Smooth muscle cell (in vitro differentiated cells): ENCODE results near the gene NFX1. TPM values are rescaled to one million over a fixed set of nuclear protein-coding genes. Genes with fewer than 3 reads are reported as not detected.
A peak's percentile ranks its signal among the peaks of the same experiment; 100 is the strongest.

Experiments
- DNase-seq: peaks from one replicate; lab custom pipeline; 2025; ENCODE audit not compliant: unreplicated experiment; lab: John Stamatoyannopoulos, UW
- H2AFZ ChIP-seq: fragments of 200-600 bp; sonication (generic); 2 replicates; pipeline ENCODE4 v1.6.0; 2016; ENCODE audit warnings: antibody characterized with exemption, low read depth, mild to moderate bottlenecking
- H3F3A ChIP-seq: fragments of 200-600 bp; sonication (generic); 2 replicates; pipeline ENCODE4 v1.6.0; 2017; ENCODE audit warnings: antibody characterized with exemption, low read depth
- H3K27ac ChIP-seq: fragments of 200-600 bp; sonication (generic); 2 replicates; pipeline ENCODE4 v1.5.1; 2016; ENCODE audit warnings: low read depth, mild to moderate bottlenecking
- H3K27me3 ChIP-seq: fragments of 200-600 bp; sonication (generic); 2 replicates; pipeline ENCODE4 v1.6.1; 2016; ENCODE audit warnings: low read depth, mild to moderate bottlenecking
- H3K36me3 ChIP-seq: fragments of 200-600 bp; sonication (generic); 2 replicates; pipeline ENCODE4 v1.5.1; 2016; ENCODE audit warnings: low read depth
- H3K4me1 ChIP-seq: fragments of 200-600 bp; sonication (generic); 2 replicates; pipeline ENCODE4 v1.5.1; 2016; ENCODE audit warnings: low read depth
- H3K4me2 ChIP-seq: fragments of 200-600 bp; sonication (generic); 2 replicates; pipeline ENCODE4 v1.6.0; 2016; ENCODE audit warnings: mild to moderate bottlenecking
- H3K4me3 ChIP-seq: fragments of 200-600 bp; sonication (generic); 2 replicates; pipeline ENCODE4 v1.5.1; 2016; ENCODE audit warnings: mild to moderate bottlenecking
- H3K79me2 ChIP-seq: fragments of 200-600 bp; sonication (generic); 2 replicates; pipeline ENCODE4 v1.6.0; 2016; ENCODE audit warnings: low read depth, mild to moderate bottlenecking
- H3K9ac ChIP-seq: fragments of 200-600 bp; sonication (generic); 2 replicates; pipeline ENCODE4 v1.6.0; 2016; ENCODE audit warnings: low read depth
- H3K9me3 ChIP-seq: fragments of 200-600 bp; sonication (generic); replicated peaks from 2 replicates; pipeline ENCODE4 v1.5.1; 2016; ENCODE audit warnings: low read depth
- H4K20me1 ChIP-seq: fragments of 200-600 bp; sonication (generic); 2 replicates; pipeline ENCODE4 v1.6.0; 2016; ENCODE audit warnings: low read depth
- CTCF ChIP-seq: fragments of 200-600 bp; sonication (generic); IDR thresholded peaks from 2 replicates; pipeline ENCODE4 v1.5.1; 2017; ENCODE audit warnings: borderline replicate concordance, mild to moderate bottlenecking, antibody characterized with exemption; ENCODE audit not compliant: insufficient read depth, poor library complexity, severe bottlenecking
- WGBS: methylation state at CpG from one replicate; pipeline ENCODE4 v1.1.7; 2016; ENCODE audit warnings: low lambda C conversion rate; 5-methylcytosine and 5-hydroxymethylcytosine counted together
- polyA plus RNA-seq: library from polyadenylated mRNA; unstranded; fragments of >200 nt; fragmentation: Nextera tagmentation; extraction: Ambion mirVana; gene quantifications from 2 replicates; pipeline ENCODE4 v1.2.1, GENCODE V29; 2016
- total RNA-seq: library from RNA; depleted of rRNA; stranded (reverse); fragments of >200 nt; gene quantifications from 2 replicates; pipeline ENCODE4 v1.2.3, GENCODE V29; 2014

NFX1 gene
- total and polyA plus RNA-seq, 2 experiments from 2014 or later: 19.3 to 22.8 TPM

- H3K79me2 ChIP-seq: no peaks in the 10 kb centered on the region
- no peak overlapping the region for H3K9ac ChIP-seq
- no peaks in the 10 kb centered on the region for H4K20me1 ChIP-seq
- H3K4me2 ChIP-seq: peak overlapping the region; percentile 78
- H3K9me3 ChIP-seq: no peaks in the 10 kb centered on the region
- H3K27me3 ChIP-seq: no peaks in the 10 kb centered on the region
- peaks cover 6% of the 10 kb centered on the region for H3K4me1 ChIP-seq
- no peak for TF ChIP-seq CTCF
- H3K27ac ChIP-seq: peak overlapping the region; percentile 55
- no peak for DNase-seq
- H2AFZ ChIP-seq: peak overlapping the region; percentile 32
- 43% methylated on average over 15 of the region's 15 CpGs for WGBS
- H3K36me3 ChIP-seq: peaks cover 2% of the 10 kb centered on the region
- peak overlapping the region; percentile 20 for H3K4me3 ChIP-seq
- peaks cover 5% of the 10 kb centered on the region for H3F3A ChIP-seq
These were observed 85.0 kb downstream of the NFX1 start for GRCh38 chr9:33375238-33375840.

GRCh38 chr9:33375841-33376321 lies 85.6 kb downstream of the NFX1 start:
- no peak for DNase-seq
- Histone ChIP-seq H3K27ac (peak overlapping the region; percentile 55), H3K9me3 (no peaks in the 10 kb centered on the region), H3F3A (peaks cover 5% of the 10 kb centered on the region), H3K4me1 (peaks cover 6% of the 10 kb centered on the region), H3K79me2 (no peaks in the 10 kb centered on the region), H3K27me3 (no peaks in the 10 kb centered on the region), H2AFZ (no peak overlapping the region), H3K9ac (no peak overlapping the region), H4K20me1 (no peaks in the 10 kb centered on the region), H3K4me3 (no peak overlapping the region), H3K4me2 (peak overlapping the region; percentile 20), H3K36me3 (no peaks in the 10 kb centered on the region)
- WGBS: 29% methylated on average over 7 of the region's 7 CpGs
- no peak for TF ChIP-seq CTCF

- no peak overlapping the region for H2AFZ ChIP-seq
- H3K4me3 ChIP-seq: no peak overlapping the region
- H3K79me2 ChIP-seq: no peaks in the 10 kb centered on the region
- DNase-seq: no peak
- no peak overlapping the region for H3K4me2 ChIP-seq
- no peaks in the 10 kb centered on the region for H4K20me1 ChIP-seq
- H3K27ac ChIP-seq: no peak overlapping the region
- no peak for TF ChIP-seq CTCF
- H3K4me1 ChIP-seq: peaks cover 10% of the 10 kb centered on the region
- no peaks in the 10 kb centered on the region for H3K36me3 ChIP-seq
- peaks cover 5% of the 10 kb centered on the region for H3F3A ChIP-seq
- WGBS: 98% methylated on average over 12 of the region's 12 CpGs
- H3K27me3 ChIP-seq: no peaks in the 10 kb centered on the region
- H3K9me3 ChIP-seq: no peaks in the 10 kb centered on the region
- H3K9ac ChIP-seq: no peak overlapping the region
These were observed 86.9 kb downstream of the NFX1 start for GRCh38 chr9:33377089-33377715.
